WTC11 (cell line): Measurements from ENCODE around the gene UTF1.

ENCODE experiments used
- ATF2 ChIP-seq: sonication (generic); formaldehyde crosslinking; IDR thresholded peaks from 2 replicates; pipeline ENCODE4 v1.8.1; 2022; ENCODE audit warnings: low read depth, missing genetic modification reagents, borderline replicate concordance
- ATF6 ChIP-seq: sonication (generic); formaldehyde crosslinking; IDR thresholded peaks from 2 replicates; pipeline ENCODE4 v1.8.1; 2023; ENCODE audit warnings: mild to moderate bottlenecking, missing genetic modification reagents
- CTCF ChIP-seq: fragments of 200-600 bp; IDR thresholded peaks from 2 replicates; pipeline ENCODE4 v1.8.0; 2022; ENCODE audit warnings: antibody characterized with exemption
- E2F5 ChIP-seq: sonication (generic); formaldehyde crosslinking; IDR thresholded peaks from 2 replicates; pipeline ENCODE4 v1.8.1; 2022; ENCODE audit warnings: mild to moderate bottlenecking, moderate library complexity, missing genetic modification reagents
- IRF2 ChIP-seq: sonication (generic); formaldehyde crosslinking; IDR thresholded peaks from 2 replicates; pipeline ENCODE4 v1.8.0; 2022; ENCODE audit warnings: low read depth, missing genetic modification reagents, borderline replicate concordance
- NFYB ChIP-seq: sonication (generic); formaldehyde crosslinking; conservative IDR thresholded peaks from 2 replicates; pipeline ENCODE4 v1.8.0; 2022; ENCODE audit warnings: low read depth, missing genetic modification reagents
- RELA ChIP-seq: sonication (generic); formaldehyde crosslinking; IDR thresholded peaks from 2 replicates; pipeline ENCODE4 v1.8.1; 2022; ENCODE audit warnings: missing genetic modification reagents, mild to moderate bottlenecking, borderline replicate concordance
- SP1 ChIP-seq: sonication (generic); formaldehyde crosslinking; conservative IDR thresholded peaks from 2 replicates; pipeline ENCODE4 v1.8.1; 2022; ENCODE audit warnings: missing genetic modification reagents
- TEAD1 ChIP-seq: sonication (generic); formaldehyde crosslinking; IDR thresholded peaks from 2 replicates; pipeline ENCODE4 v1.8.0; 2022; ENCODE audit warnings: mild to moderate bottlenecking, missing genetic modification reagents
- TF ChIP-seq, protein P1 (sequence below): sonication (generic); formaldehyde crosslinking; IDR thresholded peaks from 2 replicates; pipeline ENCODE4 v1.8.0; 2022; ENCODE audit warnings: mild to moderate bottlenecking, missing genetic modification reagents
- TF ChIP-seq, protein P2 (sequence below): sonication (generic); formaldehyde crosslinking; conservative IDR thresholded peaks from 2 replicates; pipeline ENCODE4 v1.8.1; 2022; ENCODE audit warnings: mild to moderate bottlenecking, missing genetic modification reagents

DNA sequence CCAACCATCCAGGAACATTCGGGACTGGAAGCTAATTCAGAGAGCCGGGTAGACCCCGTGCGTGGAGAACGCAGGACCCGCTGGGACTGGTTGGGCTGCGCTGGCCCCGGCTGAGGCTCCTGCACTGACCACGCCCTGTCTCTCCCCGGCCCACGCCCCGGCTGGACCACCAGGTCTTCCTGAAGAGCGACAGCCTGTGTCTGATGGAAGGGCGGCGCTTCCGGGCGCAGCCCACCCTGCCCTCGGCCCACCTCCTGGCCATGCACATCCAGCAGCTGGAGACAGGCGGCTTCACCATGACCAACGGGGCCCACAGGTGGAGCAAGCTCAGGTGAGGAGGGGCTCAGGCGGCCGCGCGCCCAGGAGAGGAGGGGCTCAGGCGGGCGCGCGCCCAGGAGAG is 10.2 kb upstream of the UTF1 start:
- no peak for TF ChIP-seq NFYB
- no peak for TF ChIP-seq CTCF
- no peak for TF ChIP-seq E2F5 (CRISPR knock-in tag)
- TF ChIP-seq IRF2: no peak
- no peak for TF ChIP-seq ATF6 (CRISPR knock-in tag)
- TF ChIP-seq SP1 (CRISPR knock-in tag): 0 out of 2 replicates have a peak, but pooled peaks have one; percentile 38
- TF ChIP-seq, protein P1, sequence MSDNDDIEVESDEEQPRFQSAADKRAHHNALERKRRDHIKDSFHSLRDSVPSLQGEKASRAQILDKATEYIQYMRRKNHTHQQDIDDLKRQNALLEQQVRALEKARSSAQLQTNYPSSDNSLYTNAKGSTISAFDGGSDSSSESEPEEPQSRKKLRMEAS (CRISPR knock-in tag): no peak
- TF ChIP-seq, protein P2, sequence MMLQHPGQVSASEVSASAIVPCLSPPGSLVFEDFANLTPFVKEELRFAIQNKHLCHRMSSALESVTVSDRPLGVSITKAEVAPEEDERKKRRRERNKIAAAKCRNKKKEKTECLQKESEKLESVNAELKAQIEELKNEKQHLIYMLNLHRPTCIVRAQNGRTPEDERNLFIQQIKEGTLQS: no peak
- TF ChIP-seq TEAD1 (CRISPR knock-in tag): no peak
- no peak for TF ChIP-seq ATF2 (CRISPR knock-in tag)
- no peak for TF ChIP-seq RELA (CRISPR knock-in tag)
